Upper lobe of left lung (tissue), 6 donors: ENCODE results near the gene CNOT4. TPM values are rescaled to one million over a fixed set of nuclear protein-coding genes. Genes with fewer than 3 reads are reported as not detected.
"Not testable (repeated sequence)": the region's sequence is repeated elsewhere in the genome, so short reads cannot be mapped to it uniquely, and the experiment has no call there.

ENCODE experiments used
- ATAC-seq, 2 donors: fragments of 200-7000 bp; cut with Tn5 transposase; one replicate each; pipeline ENCODE4 v1.9.1; 2022; ENCODE audit warnings: mild to moderate bottlenecking in 2 of 2, moderate library complexity in 2 of 2; ENCODE audit not compliant: low FRiP score in 2 of 2
- DNase-seq, 2 donors: peaks; one replicate each; pipeline ENCODE4 v3.0.0-alpha.2; 2019 to 2020
- H3K27ac ChIP-seq, 4 donors: fragments of 200-600 bp; sonication (generic); one replicate each; pipeline ENCODE4 v1.5.1; 2016 to 2019
- H3K27me3 ChIP-seq, 4 donors: fragments of 200-600 bp; sonication (generic); one replicate each; pipeline ENCODE4 v1.5.1; 2017 to 2019
- H3K36me3 ChIP-seq, 4 donors: fragments of 200-600 bp; sonication (generic); one replicate each; pipeline ENCODE4 v1.5.1; 2016 to 2019
- H3K4me1 ChIP-seq, 4 donors: fragments of 200-600 bp; sonication (generic); one replicate each; pipeline ENCODE4 v1.5.1; 2018 to 2019
- H3K4me3 ChIP-seq, 4 donors: fragments of 200-600 bp; sonication (generic); one replicate each; pipeline ENCODE4 v1.5.1; 2017 to 2019; ENCODE audit warnings: mild to moderate bottlenecking in 2 of 4, moderate library complexity in 1 of 4
- H3K9me3 ChIP-seq, 4 donors: fragments of 200-600 bp; sonication (generic); one replicate each; pipeline ENCODE4 v1.5.1; 2018 to 2019
- CTCF ChIP-seq, 6 experiments: fragments of 450-650 bp in 4 of 6; fragments of 200-600 bp in 2 of 6; sonication (generic) in 2 of 6; IDR thresholded peaks; one replicate each; pipeline ENCODE4 v1.5.1; 2016 to 2019; ENCODE audit warnings: antibody characterized with exemption in 6 of 6
- EP300 ChIP-seq, 4 donors: sonication (generic); formaldehyde crosslinking; IDR thresholded peaks; one replicate each; pipeline ENCODE4 v1.5.1; 2017; ENCODE audit warnings: antibody characterized with exemption in 4 of 4, control low read depth in 2 of 4
- POLR2A ChIP-seq, 4 donors: fragments of 450-650 bp; IDR thresholded peaks; one replicate each; pipeline ENCODE4 v1.5.1; 2016 to 2017; ENCODE audit warnings: antibody characterized with exemption in 4 of 4, mild to moderate bottlenecking in 2 of 4
- POLR2AphosphoS5 ChIP-seq, 2 donors: sonication (generic); formaldehyde crosslinking; IDR thresholded peaks; one replicate each; pipeline ENCODE4 v1.5.1; 2017; ENCODE audit warnings: antibody characterized with exemption in 2 of 2
- WGBS, 2 donors: methylation state at CpG; one replicate each; pipeline ENCODE4 v1.1.5; 2017 to 2018; 5-methylcytosine and 5-hydroxymethylcytosine counted together
- total RNA-seq, 6 donors: library from RNA; depleted of rRNA in 4 of 6; stranded (reverse); fragments of >200 nt in 4 of 6; gene quantifications; one replicate each; pipeline versions ENCODE4 v1.1.0 to v1.2.1, GENCODE V29; 2016 to 2021
- donor health status: DM: no; HTN: no; CAD: no; lungs with moderate emphysema.
- donor health status: DM: no; HTN: yes; CAD: no; lungs with severe emphysema.

Gene CNOT4
- total RNA-seq, 6 donors from 2014 or later = 12.1 to 25.7 (median 19.5) TPM

GRCh38 chr7:135481598-135481979 is 28.3 kb downstream of the CNOT4 start:
- no peak for ATAC-seq
- no peak for TF ChIP-seq EP300 (IDR thresholded peaks at IDR 0.05)
- no peak for TF ChIP-seq POLR2AphosphoS5 (IDR thresholded peaks at IDR 0.05)
- H3K36me3 ChIP-seq = peaks cover 0 to 5% (median 0%) of the 10 kb centered on the region in 4 donors
- no peak overlapping the region for H3K27ac ChIP-seq
- H3K27me3 ChIP-seq = no peaks in the 10 kb centered on the region
- no peak overlapping the region for H3K4me3 ChIP-seq
- DNase-seq = no peak
- H3K4me1 ChIP-seq = peaks cover 0 to 11% (median 3%) of the 10 kb centered on the region in 4 donors
- H3K9me3 ChIP-seq = no peaks in the 10 kb centered on the region

GRCh38 chr7:135480966-135481597 is 28.8 kb downstream of the CNOT4 start:
- 52 to 58% methylated on average over 3 of the region's 3 CpGs for WGBS, 2 donors
- TF ChIP-seq EP300 (IDR thresholded peaks at IDR 0.05) (no peak), CTCF (IDR thresholded peaks at IDR 0.05) (no peak), POLR2A (IDR thresholded peaks at IDR 0.05) (no peak), POLR2AphosphoS5 (IDR thresholded peaks at IDR 0.05) (no peak)
- Histone ChIP-seq H3K27ac (no peak overlapping the region), H3K9me3 (no peaks in the 10 kb centered on the region), H3K4me3 (no peak overlapping the region), H3K4me1 (peaks cover 0 to 11% (median 3%) of the 10 kb centered on the region in 4 donors), H3K36me3 (peaks cover 0 to 5% (median 0%) of the 10 kb centered on the region in 4 donors), H3K27me3 (no peaks in the 10 kb centered on the region)
- ATAC-seq = no peak
- no peak for DNase-seq

- ATAC-seq = no peak
- Histone ChIP-seq H3K4me3 (no peak overlapping the region), H3K4me1 (no peaks in the 10 kb centered on the region), H3K36me3 (no peaks in the 10 kb centered on the region), H3K27me3 (no peaks in the 10 kb centered on the region), H3K9me3 (no peaks in the 10 kb centered on the region), H3K27ac (no peak overlapping the region)
- no peak for TF ChIP-seq POLR2A (IDR thresholded peaks at IDR 0.05)
- no peak for TF ChIP-seq CTCF (IDR thresholded peaks at IDR 0.05)
- no peak for TF ChIP-seq POLR2AphosphoS5 (IDR thresholded peaks at IDR 0.05)
- no peak for TF ChIP-seq EP300 (IDR thresholded peaks at IDR 0.05)
- WGBS, 2 donors = 97 to 98% methylated on average over 4 of the region's 4 CpGs
- no peak for DNase-seq
These were observed 34.4 kb downstream of the CNOT4 start for GRCh38 chr7:135475521-135475920.

- not testable (repeated sequence) for H3K36me3 ChIP-seq, H3K4me3 ChIP-seq, H3K4me1 ChIP-seq, ATAC-seq, H3K9me3 ChIP-seq, H3K27ac ChIP-seq, DNase-seq, H3K27me3 ChIP-seq
- 89 to 96% methylated on average over 4 of the region's 4 CpGs for WGBS, 2 donors
These were observed 40.2 kb downstream of the CNOT4 start for GRCh38 chr7:135469705-135470104.

GRCh38 chr7:135467207-135467711 is 42.6 kb downstream of the CNOT4 start:
- WGBS, 2 donors = 75 to 83% methylated on average over 5 of the region's 5 CpGs
- ATAC-seq = no peak
- no peak overlapping the region for H3K4me3 ChIP-seq

More at GRCh38 chr7:135467207-135467711, 42.6 kb downstream of the CNOT4 start:
- TF ChIP-seq POLR2A (IDR thresholded peaks at IDR 0.05) (no peak), EP300 (IDR thresholded peaks at IDR 0.05) (no peak), POLR2AphosphoS5 (IDR thresholded peaks at IDR 0.05) (no peak), CTCF (IDR thresholded peaks at IDR 0.05) (no peak)
- H3K36me3 ChIP-seq = no peaks in the 10 kb centered on the region
- peaks cover 0 to 4% (median 0%) of the 10 kb centered on the region in 4 donors for H3K4me1 ChIP-seq
- no peak overlapping the region for H3K27ac ChIP-seq
- no peaks in the 10 kb centered on the region for H3K9me3 ChIP-seq
- H3K27me3 ChIP-seq = no peaks in the 10 kb centered on the region
- DNase-seq = no peak
